BE2C (cell line): ENCODE results near the gene CCDC117.

ENCODE experiments used
- DNase-seq: peaks from one replicate; pipeline ENCODE4 v3.0.0-alpha.2; 2020
- H3K27me3 ChIP-seq: fragments of 250-450 bp; sonication (Bioruptor Pico); 2 replicates; pipeline ENCODE4 v1.5.1; 2020; ENCODE audit warnings: mild to moderate bottlenecking
- H3K36me3 ChIP-seq: fragments of 250-450 bp; sonication (Bioruptor Pico); 2 replicates; pipeline ENCODE4 v1.5.1; 2020; ENCODE audit warnings: mild to moderate bottlenecking
- H3K4me1 ChIP-seq: fragments of 250-450 bp; sonication (Bioruptor Pico); 2 replicates; pipeline ENCODE4 v1.5.1; 2020
- H3K4me3 ChIP-seq: 2 replicates; pipeline ENCODE4 v1.5.1; 2011; ENCODE audit warnings: low read depth, low read length
- H3K9me3 ChIP-seq: fragments of 250-450 bp; sonication (Bioruptor Pico); 2 replicates; pipeline ENCODE4 v1.5.1; 2020
- CTCF ChIP-seq: IDR thresholded peaks from 2 replicates; pipeline ENCODE4 v1.5.1; 2012; ENCODE audit warnings: mild to moderate bottlenecking, low read depth, low read length

CCDC117 gene

DNA sequence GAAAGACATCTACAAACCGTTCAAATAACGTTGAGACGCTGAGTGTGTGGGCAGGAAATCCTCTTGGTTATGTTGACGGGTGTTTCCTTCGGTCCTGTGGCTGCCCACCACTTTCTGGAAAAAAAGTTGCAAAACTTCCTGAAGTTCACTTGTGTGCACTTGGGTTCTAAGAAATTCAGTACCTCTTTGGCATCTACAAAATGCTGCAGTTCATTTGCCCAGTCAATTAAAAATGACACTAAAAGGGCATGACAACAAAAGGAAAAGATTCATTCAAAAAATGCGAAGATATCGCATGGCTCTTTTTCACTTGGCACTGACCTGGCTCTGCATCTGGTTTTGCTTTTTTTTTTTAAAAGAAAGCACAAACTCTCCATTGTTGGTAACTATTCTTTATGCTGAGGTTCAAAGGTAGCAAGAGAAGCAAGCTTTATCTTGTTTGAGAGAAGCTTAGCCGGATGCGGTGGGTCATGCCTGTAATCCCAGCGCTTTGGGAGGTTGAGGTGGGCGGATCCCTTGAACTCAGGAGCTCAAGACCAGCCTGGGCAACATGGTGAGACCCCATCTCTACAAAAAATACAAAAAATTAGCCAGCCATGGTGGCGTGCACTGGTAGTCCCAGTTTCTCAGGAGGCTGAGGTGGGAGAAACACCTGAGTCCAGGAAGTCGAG lies 38.5 kb downstream of the CCDC117 start:
- H3K4me1 ChIP-seq, result no peaks in the 10 kb centered on the region; the same call in 1 of the 2 replicates
- no peaks in the 10 kb centered on the region for H3K27me3 ChIP-seq
- H3K4me3 ChIP-seq, result no peak overlapping the region
- H3K36me3 ChIP-seq, result no peaks in the 10 kb centered on the region
- no peak for DNase-seq
- TF ChIP-seq CTCF, result no peak
- no peaks in the 10 kb centered on the region for H3K9me3 ChIP-seq

GRCh38 chr22:28812516-28812915 lies 40.0 kb downstream of the CCDC117 start:
- Histone ChIP-seq H3K4me1 (no peaks in the 10 kb centered on the region; the same call in none of the 2 replicates), H3K4me3 (no peak overlapping the region), H3K36me3 (no peaks in the 10 kb centered on the region), H3K9me3 (no peaks in the 10 kb centered on the region), H3K27me3 (no peaks in the 10 kb centered on the region)
- TF ChIP-seq CTCF, result no peak
- no peak for DNase-seq

DNA sequence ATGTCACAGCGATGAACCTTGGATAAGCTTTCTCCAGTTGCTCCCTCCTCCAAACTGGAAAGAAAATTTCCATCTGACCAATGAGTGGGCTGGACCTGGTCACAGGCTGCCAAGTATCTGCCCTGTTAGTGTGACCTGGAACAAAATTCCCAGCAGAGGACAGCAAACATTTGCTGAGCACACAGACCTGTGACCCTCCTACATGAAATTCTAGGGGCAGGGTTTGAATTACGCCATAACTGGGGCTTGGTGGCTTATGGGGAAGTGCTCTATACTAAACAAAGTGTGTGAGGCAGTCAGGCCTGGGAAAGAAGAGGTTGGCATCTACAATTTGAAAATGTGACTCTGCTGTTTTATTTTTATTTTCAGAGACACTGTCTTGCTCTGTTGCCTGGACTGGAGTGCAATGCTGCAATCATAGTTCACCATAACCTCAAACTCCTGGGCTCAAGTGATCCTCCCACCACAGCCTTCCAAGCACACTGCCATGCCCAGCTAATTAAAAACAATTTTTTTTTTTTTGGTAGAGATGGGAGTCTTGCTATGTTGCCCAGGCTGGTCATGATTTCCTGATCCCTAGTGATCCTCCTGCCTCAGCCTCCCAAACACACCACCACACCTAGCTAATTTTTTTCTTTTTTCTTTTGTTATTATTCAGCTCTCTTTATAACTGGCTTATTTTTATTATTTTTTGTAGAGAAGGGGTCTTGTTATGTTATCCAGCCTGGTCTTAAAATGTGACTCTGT lies 41.5 kb downstream of the CCDC117 start:
- Histone ChIP-seq H3K36me3 (no peaks in the 10 kb centered on the region), H3K27me3 (no peaks in the 10 kb centered on the region), H3K4me3 (no peak overlapping the region), H3K4me1 (peaks cover 7% of the 10 kb centered on the region), H3K9me3 (no peaks in the 10 kb centered on the region)
- no peak for DNase-seq
- no peak for TF ChIP-seq CTCF

- Histone ChIP-seq H3K36me3 (no peaks in the 10 kb centered on the region), H3K9me3 (no peaks in the 10 kb centered on the region), H3K4me3 (no peak overlapping the region), H3K27me3 (no peaks in the 10 kb centered on the region), H3K4me1 (peaks cover 10% of the 10 kb centered on the region)
- no peak for TF ChIP-seq CTCF
- DNase-seq, result no peak
Observed at GRCh38 chr22:28815111-28815510, 42.6 kb downstream of the CCDC117 start.

DNA sequence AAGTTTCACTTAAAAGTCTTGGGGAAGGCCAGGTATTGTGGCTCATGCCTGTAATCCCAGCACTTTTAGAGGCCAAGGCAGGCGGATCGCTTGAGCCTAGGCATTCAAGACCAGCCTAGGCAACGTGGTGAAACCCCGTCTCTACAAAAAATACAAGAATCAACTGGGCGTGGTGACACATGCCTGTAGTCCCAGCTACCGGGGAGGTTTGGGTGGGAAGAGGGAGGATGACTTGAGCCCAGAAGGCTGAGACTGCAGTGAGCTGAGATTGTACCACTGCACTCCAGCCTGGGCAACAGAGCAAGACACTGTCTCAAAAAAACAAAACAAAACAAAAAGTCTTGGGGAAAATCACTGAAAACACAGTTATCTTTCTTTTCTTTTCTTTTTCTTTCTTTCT lies 43.2 kb downstream of the CCDC117 start:
- Histone ChIP-seq H3K4me3 (no peak overlapping the region), H3K4me1 (peaks cover 10% of the 10 kb centered on the region), H3K36me3 (no peaks in the 10 kb centered on the region), H3K9me3 (no peaks in the 10 kb centered on the region), H3K27me3 (no peaks in the 10 kb centered on the region)
- TF ChIP-seq CTCF, result no peak
- DNase-seq, result no peak

DNA sequence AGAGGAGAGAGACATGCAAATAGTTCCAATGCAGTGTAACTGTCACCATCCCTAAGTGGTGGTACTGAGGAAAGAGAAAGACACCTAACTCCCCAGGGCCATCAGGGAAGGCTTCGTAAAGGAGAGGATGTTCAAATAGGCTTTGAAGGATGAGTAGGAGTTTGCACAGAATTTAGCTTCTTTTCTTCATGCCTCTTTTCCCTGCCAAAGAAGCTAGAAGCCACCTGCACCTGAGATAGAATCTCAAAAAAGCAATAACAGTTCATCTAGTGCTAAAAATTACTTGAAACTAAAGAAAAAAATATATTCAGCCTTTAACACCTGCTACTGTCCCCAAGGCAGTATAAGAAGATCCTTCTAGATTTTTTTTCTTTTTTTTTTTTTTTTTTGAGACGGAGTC lies 44.6 kb downstream of the CCDC117 start:
- TF ChIP-seq CTCF, result no peak
- no peak for DNase-seq
- no peaks in the 10 kb centered on the region for H3K27me3 ChIP-seq
- H3K4me3 ChIP-seq, result no peak overlapping the region
- H3K9me3 ChIP-seq, result no peaks in the 10 kb centered on the region
- H3K4me1 ChIP-seq, result peaks cover 10% of the 10 kb centered on the region
- no peaks in the 10 kb centered on the region for H3K36me3 ChIP-seq
